ENCODE results near the gene SLC46A2. TPM values are rescaled to one million over a fixed set of nuclear protein-coding genes. Genes with fewer than 3 reads are reported as not detected.

SLC46A2 gene
- total RNA-seq, 5 donors from 2014 or later (not counting 1 experiment from before 2014, with no cell fraction given) = not detected

- Histone ChIP-seq H3K9me3 (no peaks in the 10 kb centered on the region), H3K27me3 (replicated peaks in 1 of 2; ENCODE audit: control insufficient read depth in 2 of 2, extremely low read depth in 1 of 2, insufficient read depth in 2 of 2, low read length in 1 of 2) (no peaks in the 10 kb centered on the region), H3K4me3 (ENCODE audit: control insufficient read depth in 1 of 2, extremely low read depth in 1 of 2, low read length in 1 of 2) (no peak overlapping the region), H3K4me1 (ENCODE audit: control insufficient read depth in 1 of 2, extremely low read depth in 1 of 2, insufficient read depth in 2 of 2, low read length in 2 of 2) (no peaks in the 10 kb centered on the region), H3K27ac (ENCODE audit: low read length) (no peak overlapping the region), H3K36me3 (ENCODE audit: control insufficient read depth in 2 of 2, extremely low read depth in 1 of 2, insufficient read depth in 1 of 2, low read length in 1 of 2) (no peaks in the 10 kb centered on the region)
- POLR2A ChIA-PET = no interaction called here
- CTCF ChIA-PET = no interaction called here
- Mint-ChIP-seq H3K4me3 (no peak overlapping the region), H3K27ac (no peak overlapping the region), H3K4me1 (peaks cover 0 to 4% (median 0%) of the 10 kb centered on the region in 3 donors), H3K36me3 (no peaks in the 10 kb centered on the region), H3K9me3 (no peaks in the 10 kb centered on the region), H3K27me3 (peaks cover 31 to 39% of the 10 kb centered on the region in 2 donors)
- ATAC-seq (replicated peaks in 1 of 4) (no peak), DNase-seq (no peak)
- no CpG with 5 or more reads among the region's 1 CpG for WGBS (ENCODE audit: insufficient coverage)
Observed at GRCh38 chr9:112900901-112901300, 10.2 kb upstream of the SLC46A2 start.

- POLR2A ChIA-PET = no interaction called here
- Mint-ChIP-seq H3K36me3 (no peaks in the 10 kb centered on the region), H3K27me3 (peaks cover 35 to 41% of the 10 kb centered on the region in 2 donors), H3K4me3 (no peak overlapping the region), H3K27ac (no peak overlapping the region), H3K4me1 (peaks cover 0 to 4% (median 0%) of the 10 kb centered on the region in 3 donors), H3K9me3 (no peaks in the 10 kb centered on the region)
- no peak overlapping the region for H3K27ac ChIP-seq (ENCODE audit: low read length)
- no peaks in the 10 kb centered on the region for H3K27me3 ChIP-seq (replicated peaks in 1 of 2; ENCODE audit: control insufficient read depth in 2 of 2, extremely low read depth in 1 of 2, insufficient read depth in 2 of 2, low read length in 1 of 2)
- no peak for ATAC-seq (replicated peaks in 1 of 4)
- CTCF ChIA-PET = no interaction called here
- H3K36me3 ChIP-seq (ENCODE audit: control insufficient read depth in 2 of 2, extremely low read depth in 1 of 2, insufficient read depth in 1 of 2, low read length in 1 of 2) = no peaks in the 10 kb centered on the region
- no peak for DNase-seq
- no peaks in the 10 kb centered on the region for H3K4me1 ChIP-seq (ENCODE audit: control insufficient read depth in 1 of 2, extremely low read depth in 1 of 2, insufficient read depth in 2 of 2, low read length in 2 of 2)
- no peak overlapping the region for H3K4me3 ChIP-seq (ENCODE audit: control insufficient read depth in 1 of 2, extremely low read depth in 1 of 2, low read length in 1 of 2)
- WGBS (ENCODE audit: insufficient coverage) = 80% methylated on average over 1 of the region's 4 CpGs
- H3K9me3 ChIP-seq = no peaks in the 10 kb centered on the region
Observed at GRCh38 chr9:112900488-112900887, 9.8 kb upstream of the SLC46A2 start.

- Mint-ChIP-seq H3K9me3 (no peaks in the 10 kb centered on the region), H3K36me3 (no peaks in the 10 kb centered on the region), H3K27ac (no peak overlapping the region), H3K27me3 (peaks cover 33 to 49% of the 10 kb centered on the region in 2 donors), H3K4me1 (peaks cover 0 to 4% (median 0%) of the 10 kb centered on the region in 3 donors), H3K4me3 (no peak overlapping the region)
- Histone ChIP-seq H3K9me3 (no peaks in the 10 kb centered on the region), H3K27me3 (replicated peaks in 1 of 2; ENCODE audit: control insufficient read depth in 2 of 2, extremely low read depth in 1 of 2, insufficient read depth in 2 of 2, low read length in 1 of 2) (no peaks in the 10 kb centered on the region), H3K36me3 (ENCODE audit: control insufficient read depth in 2 of 2, extremely low read depth in 1 of 2, insufficient read depth in 1 of 2, low read length in 1 of 2) (no peaks in the 10 kb centered on the region), H3K4me1 (ENCODE audit: control insufficient read depth in 1 of 2, extremely low read depth in 1 of 2, insufficient read depth in 2 of 2, low read length in 2 of 2) (no peaks in the 10 kb centered on the region), H3K4me3 (ENCODE audit: control insufficient read depth in 1 of 2, extremely low read depth in 1 of 2, low read length in 1 of 2) (no peak overlapping the region), H3K27ac (ENCODE audit: low read length) (no peak overlapping the region)
- ChIA-PET POLR2A (no interaction called here), CTCF (no interaction called here)
- no CpG with 5 or more reads among the region's 6 CpGs for WGBS (ENCODE audit: insufficient coverage)
- DNase-seq = no peak
- ATAC-seq (replicated peaks in 1 of 4) = no peak
Observed at GRCh38 chr9:112898872-112899311, 8.2 kb upstream of the SLC46A2 start.

GRCh38 chr9:112896131-112896530 lies 5.5 kb upstream of the SLC46A2 start:
- no peak overlapping the region for H3K4me3 ChIP-seq (ENCODE audit: control insufficient read depth in 1 of 2, extremely low read depth in 1 of 2, low read length in 1 of 2)

GRCh38 chr9:112894699-112895098 lies 4.0 kb upstream of the SLC46A2 start:
- Histone ChIP-seq H3K9me3 (no peaks in the 10 kb centered on the region), H3K4me3 (ENCODE audit: control insufficient read depth in 1 of 2, extremely low read depth in 1 of 2, low read length in 1 of 2) (no peak overlapping the region), H3K4me1 (ENCODE audit: control insufficient read depth in 1 of 2, extremely low read depth in 1 of 2, insufficient read depth in 2 of 2, low read length in 2 of 2) (no peaks in the 10 kb centered on the region), H3K27ac (ENCODE audit: low read length) (no peak overlapping the region), H3K27me3 (replicated peaks in 1 of 2; ENCODE audit: control insufficient read depth in 2 of 2, extremely low read depth in 1 of 2, insufficient read depth in 2 of 2, low read length in 1 of 2) (peaks cover 0 to 26% of the 10 kb centered on the region in 2 experiments), H3K36me3 (ENCODE audit: control insufficient read depth in 2 of 2, extremely low read depth in 1 of 2, insufficient read depth in 1 of 2, low read length in 1 of 2) (no peaks in the 10 kb centered on the region)
- POLR2A ChIA-PET = no interaction called here
- H3K36me3 Mint-ChIP-seq = no peaks in the 10 kb centered on the region
- CTCF ChIA-PET = no interaction called here
- peaks cover 47 to 68% of the 10 kb centered on the region in 2 donors for H3K27me3 Mint-ChIP-seq
- WGBS (ENCODE audit: insufficient coverage) = no CpG with 5 or more reads among the region's 1 CpG
- no peak overlapping the region for H3K27ac Mint-ChIP-seq
- ATAC-seq (replicated peaks in 1 of 4) = no peak
- DNase-seq = no peak
- H3K4me1 Mint-ChIP-seq = no peaks in the 10 kb centered on the region
- no peaks in the 10 kb centered on the region for H3K9me3 Mint-ChIP-seq
- H3K4me3 Mint-ChIP-seq = no peak overlapping the region

More at GRCh38 chr9:112896131-112896530, 5.5 kb upstream of the SLC46A2 start:
- Histone ChIP-seq H3K4me1 (ENCODE audit: control insufficient read depth in 1 of 2, extremely low read depth in 1 of 2, insufficient read depth in 2 of 2, low read length in 2 of 2) (no peaks in the 10 kb centered on the region), H3K9me3 (no peaks in the 10 kb centered on the region), H3K27me3 (replicated peaks in 1 of 2; ENCODE audit: control insufficient read depth in 2 of 2, extremely low read depth in 1 of 2, insufficient read depth in 2 of 2, low read length in 1 of 2) (peaks cover 0 to 12% of the 10 kb centered on the region in 2 experiments), H3K36me3 (ENCODE audit: control insufficient read depth in 2 of 2, extremely low read depth in 1 of 2, insufficient read depth in 1 of 2, low read length in 1 of 2) (no peaks in the 10 kb centered on the region), H3K27ac (ENCODE audit: low read length) (no peak overlapping the region)
- ATAC-seq (replicated peaks in 1 of 4) (no peak), DNase-seq (no peak)
- Mint-ChIP-seq H3K9me3 (no peaks in the 10 kb centered on the region), H3K27ac (no peak overlapping the region), H3K4me1 (no peaks in the 10 kb centered on the region), H3K4me3 (no peak overlapping the region), H3K27me3 (peaks cover 40 to 60% of the 10 kb centered on the region in 2 donors), H3K36me3 (no peaks in the 10 kb centered on the region)
- ChIA-PET POLR2A (no interaction called here), CTCF (no interaction called here)
- whole genome bisulfite sequencing (ENCODE audit: insufficient coverage) = 33% methylated on average over 1 of the region's 3 CpGs

GRCh38 chr9:112894041-112894440 lies 3.4 kb upstream of the SLC46A2 start:
- H3K27ac ChIP-seq (ENCODE audit: low read length) = no peak overlapping the region
- no peaks in the 10 kb centered on the region for H3K9me3 Mint-ChIP-seq
- CTCF ChIA-PET = no interaction called here
- POLR2A ChIA-PET = no interaction called here
- no peaks in the 10 kb centered on the region for H3K4me1 ChIP-seq (ENCODE audit: control insufficient read depth in 1 of 2, extremely low read depth in 1 of 2, insufficient read depth in 2 of 2, low read length in 2 of 2)
- no peaks in the 10 kb centered on the region for H3K36me3 Mint-ChIP-seq
- H3K9me3 ChIP-seq = no peaks in the 10 kb centered on the region
- H3K36me3 ChIP-seq (ENCODE audit: control insufficient read depth in 2 of 2, extremely low read depth in 1 of 2, insufficient read depth in 1 of 2, low read length in 1 of 2) = no peaks in the 10 kb centered on the region
- ATAC-seq (replicated peaks in 1 of 4) (no peak), DNase-seq (no peak)
- H3K4me1 Mint-ChIP-seq = no peaks in the 10 kb centered on the region
- H3K27me3 ChIP-seq (replicated peaks in 1 of 2; ENCODE audit: control insufficient read depth in 2 of 2, extremely low read depth in 1 of 2, insufficient read depth in 2 of 2, low read length in 1 of 2) = peaks cover 0 to 32% of the 10 kb centered on the region in 2 experiments
- H3K4me3 ChIP-seq (ENCODE audit: control insufficient read depth in 1 of 2, extremely low read depth in 1 of 2, low read length in 1 of 2) = no peak overlapping the region
- H3K4me3 Mint-ChIP-seq = no peak overlapping the region
- WGBS (ENCODE audit: insufficient coverage) = no CpG with 5 or more reads among the region's 1 CpG
- H3K27ac Mint-ChIP-seq = no peak overlapping the region
- H3K27me3 Mint-ChIP-seq = peaks cover 47 to 67% of the 10 kb centered on the region in 2 donors

- DNase-seq (no peak), ATAC-seq (replicated peaks in 1 of 4) (no peak)
- WGBS (ENCODE audit: insufficient coverage) = no CpG with 5 or more reads among the region's 2 CpGs
- Histone ChIP-seq H3K4me1 (ENCODE audit: control insufficient read depth in 1 of 2, extremely low read depth in 1 of 2, insufficient read depth in 2 of 2, low read length in 2 of 2) (no peaks in the 10 kb centered on the region), H3K27me3 (replicated peaks in 1 of 2; ENCODE audit: control insufficient read depth in 2 of 2, extremely low read depth in 1 of 2, insufficient read depth in 2 of 2, low read length in 1 of 2) (peaks cover 0 to 34% of the 10 kb centered on the region in 2 experiments), H3K36me3 (ENCODE audit: control insufficient read depth in 2 of 2, extremely low read depth in 1 of 2, insufficient read depth in 1 of 2, low read length in 1 of 2) (no peaks in the 10 kb centered on the region), H3K4me3 (ENCODE audit: control insufficient read depth in 1 of 2, extremely low read depth in 1 of 2, low read length in 1 of 2) (no peak overlapping the region), H3K9me3 (no peaks in the 10 kb centered on the region), H3K27ac (ENCODE audit: low read length) (no peak overlapping the region)
- ChIA-PET POLR2A (no interaction called here), CTCF (no interaction called here)
- Mint-ChIP-seq H3K4me1 (no peaks in the 10 kb centered on the region), H3K27me3 (peaks cover 39 to 65% of the 10 kb centered on the region in 2 donors), H3K36me3 (no peaks in the 10 kb centered on the region), H3K4me3 (no peak overlapping the region), H3K9me3 (no peaks in the 10 kb centered on the region), H3K27ac (no peak overlapping the region)
Observed at GRCh38 chr9:112892981-112893380, 2.3 kb upstream of the SLC46A2 start.
